ENCODE results near the gene NSMF. TPM values are rescaled to one million over a fixed set of nuclear protein-coding genes. Genes with fewer than 3 reads are reported as not detected.
"Not testable (repeated sequence)": the region's sequence is repeated elsewhere in the genome, so short reads cannot be mapped to it uniquely, and the experiment has no call there.

Gene NSMF
- polyA plus RNA-seq, 1 donor (not counting 4 experiments of a cell fraction or from before 2014, with no cell fraction given): 29.5 TPM

DNA sequence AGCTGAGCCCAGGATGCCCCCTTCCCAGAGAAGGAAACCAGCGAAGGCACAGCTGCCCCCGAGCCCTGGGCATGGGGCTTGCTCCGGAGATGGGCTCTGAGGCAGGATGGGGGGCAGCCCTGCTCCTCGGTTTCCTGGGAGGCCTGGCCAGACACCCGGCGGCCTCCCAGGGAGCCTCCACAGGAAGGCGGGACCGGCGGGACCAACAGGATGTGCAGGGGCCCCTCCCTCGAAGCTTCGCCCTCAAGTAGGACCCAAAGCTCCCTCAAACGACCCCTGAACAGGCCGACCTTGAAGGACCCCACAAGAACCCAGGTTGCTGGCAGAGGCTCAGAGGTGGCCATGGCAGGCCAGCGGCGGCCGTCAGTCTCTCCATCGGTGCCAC, 47.9 kb downstream of the NSMF start:
- Histone ChIP-seq H3K4me3 (ENCODE audit: control insufficient read depth in 2 of 3, extremely low read depth in 1 of 3, insufficient read depth in 2 of 3, low read depth in 1 of 3, low read length in 3 of 3) (no peak overlapping the region), H3K9ac (ENCODE audit: control insufficient read depth, extremely low read depth, insufficient read depth, low read length) (no peak overlapping the region), H2AFZ (ENCODE audit: control insufficient read depth, low read length) (no peak overlapping the region), H4K20me1 (ENCODE audit: control insufficient read depth, extremely low read depth, insufficient read depth, low read length) (no peaks in the 10 kb centered on the region), H3K4me1 (ENCODE audit: control insufficient read depth, extremely low read depth, insufficient read depth, low read length) (peaks cover 16% of the 10 kb centered on the region), H3K9me1 (ENCODE audit: control insufficient read depth, extremely low read depth, insufficient read depth, low read length) (no peaks in the 10 kb centered on the region), H3K36me3 (ENCODE audit: control insufficient read depth in 2 of 2, extremely low read depth in 1 of 2, insufficient read depth in 2 of 2, low read length in 2 of 2) (no peaks in the 10 kb centered on the region), H3K9me3 (ENCODE audit: control insufficient read depth, low read depth, low read length) (no peaks in the 10 kb centered on the region), H3K27ac (ENCODE audit: control insufficient read depth, insufficient read depth, low read length) (no peak overlapping the region), H3K4me2 (ENCODE audit: control insufficient read depth, extremely low read depth, insufficient read depth, low read depth, low read length) (no peak overlapping the region), H3K79me2 (ENCODE audit: control insufficient read depth, insufficient read depth, low read length) (peaks cover 2% of the 10 kb centered on the region), H3K27me3 (ENCODE audit: control insufficient read depth, extremely low read depth, insufficient read depth, low read length) (peaks cover 8% of the 10 kb centered on the region)
- DNase-seq (ENCODE audit: low read depth, low spot score) (no peak), FAIRE-seq (no peak)
- TF ChIP-seq EZH2 (IDR thresholded peaks at IDR 0.05; ENCODE audit: low read length) (no peak), CTCF (optimal IDR thresholded peaks at IDR 0.05 in 1 of 3, IDR thresholded peaks at IDR 0.05 in 1 of 3, conservative IDR thresholded peaks at IDR 0.05 in 1 of 3; ENCODE audit: extremely low read depth in 1 of 3, insufficient read depth in 2 of 3, low read length in 3 of 3) (no peak)
- dilution Hi-C loops (cut with MboI; ENCODE audit: extremely low pct_ligation_motif_present, low sequenced_read_pairs): no loop called here

GRCh38 chr9:137410891-137411249, 48.3 kb downstream of the NSMF start:
- H3K9ac ChIP-seq (ENCODE audit: control insufficient read depth, extremely low read depth, insufficient read depth, low read length): no peak overlapping the region
- no peak overlapping the region for H3K4me2 ChIP-seq (ENCODE audit: control insufficient read depth, extremely low read depth, insufficient read depth, low read depth, low read length)
- no peaks in the 10 kb centered on the region for H3K9me3 ChIP-seq (ENCODE audit: control insufficient read depth, low read depth, low read length)
- FAIRE-seq (no peak), DNase-seq (ENCODE audit: low read depth, low spot score) (no peak)
- no peak overlapping the region for H2AFZ ChIP-seq (ENCODE audit: control insufficient read depth, low read length)
- H3K79me2 ChIP-seq (ENCODE audit: control insufficient read depth, insufficient read depth, low read length): peaks cover 2% of the 10 kb centered on the region
- H3K27me3 ChIP-seq (ENCODE audit: control insufficient read depth, extremely low read depth, insufficient read depth, low read length): peaks cover 10% of the 10 kb centered on the region
- H3K4me3 ChIP-seq (ENCODE audit: control insufficient read depth in 2 of 3, extremely low read depth in 1 of 3, insufficient read depth in 2 of 3, low read depth in 1 of 3, low read length in 3 of 3): no peak overlapping the region
- peaks cover 16% of the 10 kb centered on the region for H3K4me1 ChIP-seq (ENCODE audit: control insufficient read depth, extremely low read depth, insufficient read depth, low read length)
- dilution Hi-C loops (cut with MboI; ENCODE audit: extremely low pct_ligation_motif_present, low sequenced_read_pairs): no loop called here
- no peak overlapping the region for H3K27ac ChIP-seq (ENCODE audit: control insufficient read depth, insufficient read depth, low read length)
- TF ChIP-seq CTCF (optimal IDR thresholded peaks at IDR 0.05 in 1 of 3, IDR thresholded peaks at IDR 0.05 in 1 of 3, conservative IDR thresholded peaks at IDR 0.05 in 1 of 3; ENCODE audit: extremely low read depth in 1 of 3, insufficient read depth in 2 of 3, low read length in 3 of 3): no peak
- no peak for TF ChIP-seq EZH2 (IDR thresholded peaks at IDR 0.05; ENCODE audit: low read length)
- H3K9me1 ChIP-seq (ENCODE audit: control insufficient read depth, extremely low read depth, insufficient read depth, low read length): no peaks in the 10 kb centered on the region
- H4K20me1 ChIP-seq (ENCODE audit: control insufficient read depth, extremely low read depth, insufficient read depth, low read length): no peaks in the 10 kb centered on the region
- H3K36me3 ChIP-seq (ENCODE audit: control insufficient read depth in 2 of 2, extremely low read depth in 1 of 2, insufficient read depth in 2 of 2, low read length in 2 of 2): no peaks in the 10 kb centered on the region

GRCh38 chr9:137410236-137410890, 48.8 kb downstream of the NSMF start:
- H2AFZ ChIP-seq (ENCODE audit: control insufficient read depth, low read length); H4K20me1 ChIP-seq (ENCODE audit: control insufficient read depth, extremely low read depth, insufficient read depth, low read length); DNase-seq (ENCODE audit: low read depth, low spot score); H3K79me2 ChIP-seq (ENCODE audit: control insufficient read depth, insufficient read depth, low read length); dilution Hi-C loops (cut with MboI; ENCODE audit: extremely low pct_ligation_motif_present, low sequenced_read_pairs); H3K27ac ChIP-seq (ENCODE audit: control insufficient read depth, insufficient read depth, low read length); H3K4me3 ChIP-seq (ENCODE audit: control insufficient read depth in 2 of 3, extremely low read depth in 1 of 3, insufficient read depth in 2 of 3, low read depth in 1 of 3, low read length in 3 of 3); H3K36me3 ChIP-seq (ENCODE audit: control insufficient read depth in 2 of 2, extremely low read depth in 1 of 2, insufficient read depth in 2 of 2, low read length in 2 of 2); H3K9me1 ChIP-seq (ENCODE audit: control insufficient read depth, extremely low read depth, insufficient read depth, low read length); H3K9ac ChIP-seq (ENCODE audit: control insufficient read depth, extremely low read depth, insufficient read depth, low read length); H3K4me2 ChIP-seq (ENCODE audit: control insufficient read depth, extremely low read depth, insufficient read depth, low read depth, low read length); H3K9me3 ChIP-seq (ENCODE audit: control insufficient read depth, low read depth, low read length); FAIRE-seq: not testable (repeated sequence)
- H3K4me1 ChIP-seq (ENCODE audit: control insufficient read depth, extremely low read depth, insufficient read depth, low read length): peaks cover 18% of the 10 kb centered on the region
- H3K27me3 ChIP-seq (ENCODE audit: control insufficient read depth, extremely low read depth, insufficient read depth, low read length): peaks cover 14% of the 10 kb centered on the region

Data from keratinocyte (primary cell).